GM18526 (cell line): ENCODE results near the gene GAB1.

Experiments
- POLR2A ChIP-seq: IDR thresholded peaks from 3 replicates; pipeline ENCODE4 v1.6.1; 2011; ENCODE audit not compliant: insufficient read length; ENCODE audit errors: extremely low read depth

GAB1 gene

DNA sequence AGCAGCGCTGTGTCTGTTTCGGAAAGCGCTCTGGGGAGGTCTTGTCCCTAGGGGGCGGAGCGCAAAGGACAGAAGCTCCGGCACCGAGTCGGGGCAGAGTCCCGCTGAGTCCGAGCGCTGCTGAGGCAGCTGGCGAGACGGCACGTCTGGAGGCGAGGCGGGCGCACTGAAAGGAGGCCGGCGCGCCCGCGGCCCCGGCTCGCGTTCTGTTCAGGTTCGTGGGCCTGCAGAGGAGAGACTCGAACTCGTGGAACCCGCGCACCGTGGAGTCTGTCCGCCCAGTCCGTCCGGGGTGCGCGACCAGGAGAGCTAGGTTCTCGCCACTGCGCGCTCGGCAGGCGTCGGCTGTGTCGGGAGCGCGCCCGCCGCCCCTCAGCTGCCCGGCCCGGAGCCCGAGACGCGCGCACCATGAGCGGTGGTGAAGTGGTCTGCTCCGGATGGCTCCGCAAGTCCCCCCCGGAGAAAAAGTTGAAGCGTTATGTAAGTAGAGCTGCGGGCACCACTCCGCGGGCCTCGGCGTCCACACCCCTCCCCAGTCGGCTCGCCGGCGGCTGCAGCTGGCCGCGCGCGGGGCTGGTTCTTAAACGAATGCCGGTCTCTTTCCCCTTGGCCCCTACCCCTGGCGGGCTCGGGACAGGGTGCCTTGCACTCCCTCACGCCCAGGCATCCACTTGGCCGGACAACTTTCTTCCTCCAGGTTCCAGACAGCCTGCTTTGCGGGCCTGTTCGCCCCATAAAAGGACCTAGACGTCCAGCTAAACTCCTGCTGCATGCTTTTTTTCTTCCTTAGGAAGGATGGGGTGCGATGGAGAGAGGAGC, at the start of gene GAB1:
TSS of gene GAB1 (plus strand) at position 96 of the 819 bp plus-strand sequence. CDS start at position 409, 313 bp downstream.
- TF ChIP-seq POLR2A = peak; percentile 49

- TF ChIP-seq POLR2A = no peak
Measured at GRCh38 chr4:143287572-143287923, 49.1 kb upstream of the GAB1 start.

DNA sequence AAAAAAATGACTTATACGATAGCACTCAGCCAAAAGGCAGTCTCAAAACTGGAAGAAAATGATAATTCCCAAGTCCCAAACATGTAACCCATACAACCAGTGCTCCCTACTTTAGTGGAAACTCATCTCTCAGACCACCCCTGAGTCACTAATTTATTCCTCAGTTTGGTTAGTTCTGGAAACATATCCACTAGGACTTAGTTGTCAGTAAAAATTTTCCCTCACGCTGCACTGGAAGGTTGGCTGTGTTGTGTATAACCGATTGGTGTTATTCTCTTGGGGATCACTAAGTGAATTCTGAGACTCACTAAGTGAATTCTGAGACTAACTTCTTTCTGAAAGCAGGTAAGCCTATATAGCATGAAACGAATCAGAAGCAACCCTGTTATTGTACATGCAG, 48.5 kb upstream of the GAB1 start:
- TF ChIP-seq POLR2A = no peak

- TF ChIP-seq POLR2A = no peak
Measured at GRCh38 chr4:143289370-143289769, 47.3 kb upstream of the GAB1 start.

DNA sequence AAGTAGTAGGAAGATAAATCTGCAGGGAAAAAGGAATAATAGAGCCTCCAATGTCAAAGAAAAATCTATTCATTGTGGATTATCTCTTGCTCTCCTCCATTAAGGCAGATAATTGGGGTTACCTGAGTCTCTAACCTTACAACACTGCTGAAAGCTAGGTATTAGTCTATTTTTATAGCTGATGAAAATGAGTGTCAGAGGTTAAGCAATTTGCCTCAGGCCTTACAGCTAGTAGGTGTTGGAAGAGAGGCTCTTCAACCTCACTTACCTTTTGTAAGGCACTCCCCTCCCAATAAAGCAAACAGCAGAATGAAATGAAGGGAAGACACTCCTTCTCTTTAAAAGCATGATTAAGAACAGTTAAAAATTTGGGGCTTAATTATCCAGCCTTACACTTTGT, 45.4 kb upstream of the GAB1 start:
- TF ChIP-seq POLR2A = no peak

DNA sequence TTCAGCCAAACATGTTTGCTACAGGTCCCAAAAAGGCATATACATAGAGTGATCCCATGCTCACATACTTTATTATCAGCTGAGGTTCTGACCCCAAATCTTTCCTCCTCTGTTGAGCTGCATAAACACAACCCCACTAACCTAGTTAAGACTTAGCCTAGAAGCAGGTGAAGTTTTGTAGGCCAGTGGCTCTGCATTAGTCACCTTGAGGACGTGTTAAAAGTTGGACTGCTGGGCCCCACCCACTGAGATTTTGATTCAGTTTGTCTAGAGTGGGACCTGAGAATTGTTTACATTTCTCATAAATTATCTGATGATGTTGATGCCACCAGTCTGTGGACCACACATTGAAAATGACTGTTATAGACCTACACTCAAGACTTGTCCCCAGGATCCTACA, 43.8 kb upstream of the GAB1 start:
- no peak for TF ChIP-seq POLR2A

DNA sequence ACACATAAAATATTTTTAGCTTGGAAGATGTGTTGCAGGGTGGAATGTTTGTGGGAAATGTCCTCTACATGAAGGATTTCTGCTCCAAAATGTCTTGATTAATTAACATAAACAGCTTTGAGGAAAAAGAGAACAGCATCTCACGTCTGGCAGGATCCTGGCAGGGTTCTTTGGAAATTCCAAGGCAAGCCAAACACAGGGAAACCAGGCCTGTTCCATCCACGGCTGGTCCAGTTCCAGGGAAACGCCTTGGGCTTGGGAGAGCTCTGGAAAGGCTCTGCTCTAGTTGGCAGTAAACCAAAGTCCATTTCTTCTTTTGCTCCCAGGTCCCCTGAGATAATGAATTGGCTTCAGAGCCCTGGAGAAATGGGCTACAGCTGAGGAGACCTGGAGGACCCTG, 42.4 kb upstream of the GAB1 start:
- TF ChIP-seq POLR2A = no peak

GRCh38 chr4:143294710-143295275, 41.9 kb upstream of the GAB1 start:
- TF ChIP-seq POLR2A = no peak

GRCh38 chr4:143296397-143297067, 40.1 kb upstream of the GAB1 start:
- no peak for TF ChIP-seq POLR2A

DNA sequence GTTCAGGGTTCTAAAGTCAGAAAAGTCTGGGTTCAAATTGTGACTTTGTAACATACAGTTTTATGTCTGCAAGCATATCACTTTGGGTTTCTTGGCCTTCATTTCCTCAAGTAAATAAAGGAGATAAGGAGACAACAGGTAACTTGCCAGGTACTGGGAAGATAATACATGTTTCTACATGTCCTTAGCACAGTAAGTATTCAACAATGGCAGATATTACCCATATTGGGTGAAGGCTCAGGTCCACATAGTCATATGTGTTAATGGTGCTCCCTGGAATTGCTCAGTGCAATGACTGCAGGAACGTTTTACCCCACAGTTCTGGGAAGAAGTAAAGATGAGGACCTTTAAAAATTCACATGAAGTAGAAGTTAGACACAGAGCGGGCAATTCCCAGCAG, 35.8 kb upstream of the GAB1 start:
- no peak for TF ChIP-seq POLR2A

DNA sequence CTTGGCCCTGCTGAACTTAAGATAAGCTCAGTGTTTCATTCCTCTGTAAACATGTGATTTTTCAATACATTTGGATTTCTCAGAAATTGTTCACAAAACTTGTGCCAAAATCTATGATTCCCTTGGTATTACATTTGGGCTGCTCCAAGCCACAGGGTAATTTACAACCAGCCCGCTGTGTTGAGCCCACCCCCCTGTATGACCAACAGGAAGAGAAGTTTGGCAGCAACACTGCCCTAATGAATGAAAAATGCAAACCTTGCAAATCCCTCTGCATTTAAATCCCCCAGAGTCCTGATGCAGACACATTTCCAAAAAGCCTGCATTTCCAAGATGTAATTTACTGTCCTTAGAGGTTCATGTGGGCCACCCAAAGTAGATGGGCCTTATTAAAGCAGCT, 34.1 kb upstream of the GAB1 start:
- TF ChIP-seq POLR2A = no peak

GRCh38 chr4:143306788-143307187, 29.9 kb upstream of the GAB1 start:
- no peak for TF ChIP-seq POLR2A

GRCh38 chr4:143307531-143307930, 29.1 kb upstream of the GAB1 start:
- TF ChIP-seq POLR2A = no peak

GRCh38 chr4:143308377-143308776, 28.3 kb upstream of the GAB1 start:
- TF ChIP-seq POLR2A = no peak

- TF ChIP-seq POLR2A = no peak
Measured at GRCh38 chr4:143311924-143312323, 24.8 kb upstream of the GAB1 start.

GRCh38 chr4:143313521-143313920, 23.2 kb upstream of the GAB1 start:
- no peak for TF ChIP-seq POLR2A
